Melanocyte of skin (primary cell): ENCODE measurements around the gene UPK1A. TPM values are rescaled to one million over a fixed set of nuclear protein-coding genes. Genes with fewer than 3 reads are reported as not detected.

Experiments
- total RNA-seq, 2 donors: library from RNA; depleted of rRNA; stranded (reverse); fragments of >200 nt; gene quantifications; 2 replicates each; pipeline ENCODE4 v1.2.3, GENCODE V29; 2012

The UPK1A gene
- not detected for total RNA-seq

DNA sequence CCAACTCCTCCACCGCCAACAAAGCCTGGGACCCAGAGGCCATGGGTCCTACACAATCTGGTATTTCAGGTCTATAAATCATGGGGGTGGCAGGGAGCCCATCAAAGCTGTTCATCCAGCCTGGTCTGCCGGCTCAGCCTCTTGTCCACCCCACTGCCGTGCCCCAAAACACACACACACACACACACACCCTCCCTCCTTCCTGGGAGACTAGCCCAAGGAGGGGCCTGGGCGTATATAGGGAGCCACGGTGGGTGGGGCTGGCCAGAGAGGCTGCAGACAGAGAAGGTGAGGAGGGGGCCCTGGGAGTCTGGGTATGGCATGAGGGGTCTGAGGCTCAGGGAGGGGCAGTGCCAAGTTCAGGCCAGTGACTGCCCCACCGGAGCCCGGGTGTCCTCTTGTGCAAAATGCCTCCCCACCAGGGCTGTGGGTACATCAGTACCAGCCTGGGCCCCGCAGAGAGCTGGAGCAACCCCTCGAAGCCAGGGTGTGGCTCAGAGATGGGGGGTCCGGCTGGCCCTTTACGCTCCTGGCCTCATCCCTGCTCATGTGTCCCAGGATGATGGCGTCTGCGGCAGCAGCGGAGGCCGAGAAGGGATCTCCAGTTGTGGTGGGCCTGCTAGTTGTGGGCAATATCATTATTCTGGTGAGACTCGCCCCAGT lies at the start of gene UPK1A:
Gene UPK1A (plus strand): TSS at position 267 of the 663 bp plus-strand sequence. CDS start 296 bp downstream, at position 563.

DNA sequence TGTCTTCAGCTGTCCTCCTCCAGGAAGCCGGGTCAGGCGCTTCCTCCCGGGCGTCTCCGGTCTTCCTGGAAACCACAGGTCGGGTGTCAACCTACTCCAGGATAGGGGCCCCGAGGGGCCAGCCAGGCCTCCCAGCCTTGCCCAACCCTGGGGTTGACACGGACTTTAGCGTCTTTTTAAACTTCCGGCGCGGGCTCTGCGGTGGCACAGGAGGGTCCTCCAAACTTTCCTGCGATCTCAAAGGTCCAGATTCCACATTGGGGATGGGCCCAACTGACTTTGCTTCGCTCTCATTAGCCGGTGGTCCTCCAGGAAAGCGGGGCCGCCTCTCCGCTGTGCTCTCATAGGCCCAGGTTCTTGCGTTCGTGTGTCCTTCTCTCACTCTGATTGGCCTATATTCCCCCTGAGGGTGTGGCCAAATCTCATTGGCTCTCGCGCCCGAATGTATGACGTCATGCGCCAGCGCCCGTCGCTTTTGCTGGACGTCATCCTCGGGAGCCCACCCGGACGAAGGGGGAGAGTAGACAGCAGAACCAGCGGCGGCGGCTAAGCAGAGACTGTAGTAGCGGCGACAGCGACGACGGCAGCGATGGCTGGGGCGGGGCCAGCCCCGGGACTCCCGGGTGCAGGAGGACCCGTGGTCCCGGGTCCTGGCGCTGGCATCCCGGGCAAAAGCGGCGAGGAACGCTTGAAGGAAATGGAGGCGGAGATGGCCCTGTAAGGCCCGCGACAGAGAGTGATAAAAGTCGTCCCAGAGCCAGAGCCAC lies 37.6 kb upstream of the UPK1A start, which contains the start of gene RBM42:
Gene RBM42 (plus strand): TSS at position 472 of the 767 bp plus-strand sequence. CDS start 118 bp downstream, at position 590.

DNA sequence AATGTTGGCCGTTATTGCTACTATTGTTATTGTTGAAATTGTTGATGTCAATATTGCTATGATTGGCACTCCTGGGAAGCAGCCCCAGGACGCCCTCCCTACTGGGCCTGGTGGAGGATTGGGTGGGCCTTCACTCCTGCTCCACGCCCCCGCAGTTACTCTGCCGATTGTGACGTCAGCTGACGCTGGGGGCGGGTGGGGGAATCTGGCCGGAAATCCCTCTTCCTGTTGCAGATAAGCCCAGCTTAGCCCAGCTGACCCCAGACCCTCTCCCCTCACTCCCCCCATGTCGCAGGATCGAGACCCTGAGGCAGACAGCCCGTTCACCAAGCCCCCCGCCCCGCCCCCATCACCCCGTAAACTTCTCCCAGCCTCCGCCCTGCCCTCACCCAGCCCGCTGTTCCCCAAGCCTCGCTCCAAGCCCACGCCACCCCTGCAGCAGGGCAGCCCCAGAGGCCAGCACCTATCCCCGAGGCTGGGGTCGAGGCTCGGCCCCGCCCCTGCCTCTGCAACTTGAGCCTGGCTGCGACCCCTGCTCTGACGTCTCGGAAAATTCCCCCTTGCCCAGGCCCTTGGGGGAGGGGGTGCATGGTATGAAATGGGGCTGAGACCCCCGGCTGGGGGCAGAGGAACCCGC lies 24.7 kb upstream of the UPK1A start, which contains the start of gene ETV2:
Gene ETV2 (plus strand): TSS at position 231 of the 637 bp plus-strand sequence. CDS start 716 bp downstream, outside the sequence.

DNA sequence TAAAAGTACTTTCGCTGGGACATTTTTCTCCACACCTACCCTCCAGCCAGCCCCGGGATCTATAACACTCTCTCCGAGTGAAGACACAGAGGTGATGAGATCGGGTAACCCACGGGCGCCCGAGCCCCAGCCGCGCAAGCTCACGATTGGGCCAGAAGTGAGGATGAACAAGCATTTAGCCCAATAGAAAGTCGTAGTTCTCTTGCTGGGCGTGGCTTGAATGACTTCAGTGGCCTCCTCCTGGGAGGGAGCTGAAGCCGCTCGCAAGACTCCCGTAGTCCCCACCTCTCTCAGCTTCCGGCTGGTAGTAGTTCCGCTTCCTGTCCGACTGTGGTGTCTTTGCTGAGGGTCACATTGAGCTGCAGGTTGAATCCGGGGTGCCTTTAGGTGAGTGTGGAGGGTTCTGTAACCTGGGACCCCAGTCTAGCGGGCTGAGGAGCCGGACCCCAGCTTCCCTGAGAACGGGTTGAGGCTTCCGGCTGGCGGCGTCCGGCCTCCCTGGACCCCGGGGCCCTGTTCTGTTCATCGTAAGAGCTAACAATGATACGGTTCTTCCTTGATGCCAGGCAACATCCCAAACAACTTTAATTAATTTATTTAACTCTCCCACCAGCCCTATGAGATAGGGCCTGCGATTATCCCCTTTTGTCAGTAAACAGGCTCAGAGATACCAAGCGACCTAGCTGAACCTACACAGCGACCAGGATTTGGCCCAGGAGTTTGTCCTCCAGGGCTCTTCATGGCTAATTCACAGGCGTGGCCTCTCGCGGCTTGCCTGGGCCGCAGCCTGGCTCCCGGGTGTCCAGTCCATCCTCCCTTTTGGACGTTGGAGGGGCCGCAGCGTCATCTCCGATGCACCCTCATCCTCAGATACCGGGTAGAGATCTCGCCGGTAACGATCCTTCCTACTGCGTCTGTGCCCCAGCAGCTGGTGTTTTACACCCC lies 18.0 kb upstream of the UPK1A start, which contains the start of gene COX6B1:
Gene COX6B1 (plus strand): TSS at position 307 of the 945 bp plus-strand sequence. CDS start 2,921 bp downstream, outside the sequence.

DNA sequence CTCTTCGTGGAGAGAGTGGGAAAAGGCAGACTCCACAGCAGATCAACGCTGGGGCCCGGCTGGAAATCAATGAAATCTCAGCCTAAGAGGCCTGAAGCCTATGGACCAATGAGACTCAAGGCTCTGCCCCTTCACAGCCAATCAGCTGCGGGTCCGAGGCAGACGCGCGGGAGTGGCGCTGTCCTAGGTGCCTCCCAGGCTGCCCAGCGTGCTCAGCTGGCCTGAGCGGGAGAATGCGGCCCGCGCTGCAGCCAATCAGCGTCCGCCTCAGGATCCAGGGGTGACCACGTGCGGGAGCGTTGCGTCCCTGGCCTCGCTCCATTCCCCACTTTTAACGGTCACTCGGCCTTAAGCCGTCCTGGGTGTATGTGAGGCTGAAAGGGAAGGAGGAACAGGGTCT lies 37.9 kb downstream of the UPK1A start, which contains the start of gene ZBTB32:
Gene ZBTB32 (plus strand): TSS at position 341 of the 400 bp plus-strand sequence. CDS start 10,069 bp downstream, outside the sequence.

DNA sequence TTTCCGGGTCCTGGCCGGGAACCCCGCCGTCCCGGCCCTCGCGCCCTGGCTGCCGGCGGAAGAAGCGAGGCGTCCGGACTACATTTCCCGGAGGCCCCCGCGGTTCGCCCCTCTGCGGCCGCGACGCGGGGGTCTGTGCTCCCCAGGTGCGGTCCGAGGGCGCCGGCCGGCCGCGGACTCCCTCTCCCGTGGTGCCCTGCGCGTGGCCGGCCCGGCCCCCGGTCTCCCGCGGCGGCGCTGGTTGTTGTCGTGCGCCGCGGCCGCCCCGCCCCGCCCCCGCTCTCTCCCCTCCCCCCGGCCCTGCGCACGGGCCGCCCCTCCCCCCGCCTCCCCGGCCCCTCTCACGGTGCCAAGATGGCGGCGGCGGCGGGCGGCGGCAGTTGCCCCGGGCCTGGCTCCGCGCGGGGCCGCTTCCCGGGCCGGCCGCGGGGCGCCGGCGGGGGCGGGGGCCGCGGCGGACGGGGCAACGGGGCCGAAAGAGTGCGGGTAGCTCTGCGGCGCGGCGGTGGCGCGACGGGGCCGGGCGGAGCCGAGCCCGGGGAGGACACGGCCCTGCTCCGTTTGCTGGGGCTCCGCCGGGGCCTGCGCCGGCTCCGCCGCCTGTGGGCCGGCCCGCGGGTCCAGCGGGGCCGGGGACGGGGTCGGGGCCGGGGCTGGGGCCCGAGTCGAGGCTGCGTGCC lies 51.5 kb downstream of the UPK1A start, which contains the start of gene KMT2B:
Gene KMT2B (plus strand): TSS at position 339 of the 680 bp plus-strand sequence. CDS start 16 bp downstream, at position 355.

Other genes with a start within 250 kb of the UPK1A start
- under 1 TPM in 1 of 2 donors, not detected in 1; 0.69 TPM for gene FFAR2, start 218.3 kb upstream of the UPK1A start, total RNA-seq
- not detected for gene KRTDAP, start 176.1 kb upstream of the UPK1A start, total RNA-seq
- gene DMKN, start 152.9 kb upstream of the UPK1A start, total RNA-seq = 1 to 10 TPM; 2.0 to 6.2 TPM
- under 1 TPM in 1 of 2 donors, not detected in 1; under 0.01 TPM for gene SBSN, start 138.2 kb upstream of the UPK1A start, total RNA-seq
- gene GAPDHS, start 133.1 kb upstream of the UPK1A start, total RNA-seq = 10 to 100 TPM in 1 of 2 donors, 1 to 10 TPM in 1; 5.9 to 10.3 TPM
- 100 to 1,000 TPM; 118 to 126 TPM for gene TMEM147, start 120.9 kb upstream of the UPK1A start, total RNA-seq
- gene ATP4A, start 102.9 kb upstream of the UPK1A start, total RNA-seq = not detected
- not detected for gene PMIS2, start 80.3 kb upstream of the UPK1A start, total RNA-seq
- gene HAUS5, start 53.8 kb upstream of the UPK1A start, total RNA-seq = 10 to 100 TPM in 1 of 2 donors, 1 to 10 TPM in 1; 6.5 to 11.3 TPM
- gene RBM42, start 37.5 kb upstream of the UPK1A start, total RNA-seq = 10 to 100 TPM; 58.5 to 63.6 TPM
- under 1 TPM in 1 of 2 donors, not detected in 1; 0.33 TPM for gene ETV2, start 24.8 kb upstream of the UPK1A start, total RNA-seq
- 100 to 1,000 TPM; 272 to 275 TPM for gene COX6B1, start 18.2 kb upstream of the UPK1A start, total RNA-seq
- gene ZBTB32, start 38.0 kb downstream of the UPK1A start, total RNA-seq = not detected
- gene KMT2B, start 51.5 kb downstream of the UPK1A start, total RNA-seq = 1 to 10 TPM; 7.6 to 8.3 TPM
- 1 to 10 TPM in 1 of 2 donors, under 1 TPM in 1; 0.69 to 3.3 TPM for gene IGFLR1, start 75.9 kb downstream of the UPK1A start, total RNA-seq
- 1 to 10 TPM; 2.8 to 6.0 TPM for gene U2AF1L4, start 78.9 kb downstream of the UPK1A start, total RNA-seq
- 10 to 100 TPM; 14.8 to 19.3 TPM for gene PSENEN, start 79.1 kb downstream of the UPK1A start, total RNA-seq
- 10 to 100 TPM; 11.0 to 13.1 TPM for gene LIN37, start 82.1 kb downstream of the UPK1A start, total RNA-seq
- gene HSPB6, start 90.5 kb downstream of the UPK1A start, total RNA-seq = 1 to 10 TPM in 1 of 2 donors, under 1 TPM in 1; 0.67 to 1.7 TPM
- gene PROSER3, start 91.7 kb downstream of the UPK1A start, total RNA-seq = 1 to 10 TPM; 5.5 to 9.0 TPM
- gene ARHGAP33, start 109.0 kb downstream of the UPK1A start, total RNA-seq = 1 to 10 TPM; 1.3 to 7.9 TPM
- gene PRODH2, start 146.3 kb downstream of the UPK1A start, total RNA-seq = not detected
- not detected for gene NPHS1, start 186.0 kb downstream of the UPK1A start, total RNA-seq
- gene KIRREL2, start 190.4 kb downstream of the UPK1A start, total RNA-seq = under 1 TPM; 0.33 to 0.34 TPM
- 1 to 10 TPM in 1 of 2 donors, under 1 TPM in 1; under 0.01 to 2.1 TPM for gene APLP1, start 202.1 kb downstream of the UPK1A start, total RNA-seq
- 10 to 100 TPM in 1 of 2 donors, 1 to 10 TPM in 1; 3.1 to 20.6 TPM for gene NFKBID, start 234.0 kb downstream of the UPK1A start, total RNA-seq
- gene HCST, start 236.0 kb downstream of the UPK1A start, total RNA-seq = under 1 TPM in 1 of 2 donors, not detected in 1; 1.00 TPM
- gene TYROBP, start 241.8 kb downstream of the UPK1A start, total RNA-seq = not detected